Activated naive CD4-positive, alpha-beta T cell treated with anti-CD3 and anti-CD28 coated beads for 36 hours (primary cell): ENCODE measurements around the gene TGIF2. TPM values are rescaled to one million over a fixed set of nuclear protein-coding genes. Genes with fewer than 3 reads are reported as not detected.

Experiments
- CTCF ChIA-PET: fragments of 350-600 bp; sonication (Branson Sonifier 250); formaldehyde crosslinking; loops from one replicate; lab custom pipeline; 2021; ENCODE audit warnings: antibody characterized with exemption; lab: Charles Lee
- DNase-seq: peaks from one replicate; pipeline ENCODE4 v3.0.0-alpha.2; 2020
- H3K27ac Mint-ChIP-seq: one replicate; pipeline ENCODE4 v1.8.0; 2021; ENCODE audit warnings: mild to moderate bottlenecking, mixed read lengths
- H3K27me3 Mint-ChIP-seq: one replicate; pipeline ENCODE4 v1.8.0; 2021; ENCODE audit warnings: low read depth, mixed read lengths
- H3K36me3 Mint-ChIP-seq: one replicate; pipeline ENCODE4 v1.8.0; 2021; ENCODE audit warnings: low read depth, mixed read lengths
- H3K4me1 Mint-ChIP-seq: one replicate; pipeline ENCODE4 v1.8.0; 2021; ENCODE audit warnings: low read depth, mixed read lengths
- H3K4me3 Mint-ChIP-seq: one replicate; pipeline ENCODE4 v1.8.0; 2021; ENCODE audit warnings: mild to moderate bottlenecking, moderate library complexity, mixed read lengths
- H3K9me3 Mint-ChIP-seq: one replicate; pipeline ENCODE4 v1.8.0; 2021; ENCODE audit warnings: mixed read lengths
- intact Hi-C: fragments of 100-400 bp; cut with micrococcal nuclease; formaldehyde crosslinking; loops from one replicate; pipeline ENCODE4 v1.15.1; 2023
- total RNA-seq, 2 experiments: library from RNA; stranded (reverse); gene quantifications; one replicate each; pipeline ENCODE4 v1.2.3, GENCODE V29; 2021

The TGIF2 gene
- total RNA-seq, 2 experiments from 2014 or later = 32.2 to 33.6 TPM

DNA sequence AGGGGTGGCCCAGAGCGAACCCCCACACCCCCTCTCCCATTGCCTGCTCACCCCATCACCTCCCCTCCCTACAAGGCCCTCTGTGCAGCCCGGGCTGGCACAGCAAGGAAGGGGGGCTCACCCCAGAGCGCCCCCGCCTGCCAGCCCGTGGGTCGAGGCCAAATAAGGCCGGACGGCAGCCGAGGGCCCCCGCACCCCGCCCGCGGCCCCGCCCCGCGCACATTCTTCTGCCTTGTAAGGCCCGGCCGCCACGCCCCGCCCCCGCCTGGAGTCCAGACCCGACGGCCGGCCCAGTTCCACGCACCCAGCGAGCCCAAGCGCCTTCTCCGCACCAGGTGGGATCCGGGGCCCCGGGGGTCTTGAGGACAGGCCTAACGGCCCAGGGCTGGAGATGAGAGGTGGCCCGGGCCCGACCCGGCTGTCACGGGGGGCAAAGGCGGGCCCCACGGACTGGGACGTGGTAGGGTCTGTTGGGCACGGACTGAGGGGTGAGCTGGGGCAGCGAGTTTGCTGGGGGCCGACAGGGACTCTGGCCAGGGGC is 32.1 kb upstream of the TGIF2 start, which contains the start of gene MYL9:
Gene MYL9 (plus strand): TSS at position 293 of the 541 bp plus-strand sequence. CDS start 3,366 bp downstream, outside the sequence.
- CTCF ChIA-PET = interaction anchor here (0.5 kb wide), 1 partner anchor 11 kb away, joined by 3 read pairs; no protein-coding TSS in a partner anchor
- H3K27ac Mint-ChIP-seq = no peak within 1 kb of the TSS
- DNase-seq = no peak
- no peaks in the 10 kb centered on the region for H3K36me3 Mint-ChIP-seq
- no peak within 1 kb of the TSS for H3K4me3 Mint-ChIP-seq
- intact Hi-C loops = no loop called here
- H3K4me1 Mint-ChIP-seq = no peaks in the 10 kb centered on the region
- H3K27me3 Mint-ChIP-seq = peaks cover 3% of the 10 kb centered on the region
- no peaks in the 10 kb centered on the region for H3K9me3 Mint-ChIP-seq

DNA sequence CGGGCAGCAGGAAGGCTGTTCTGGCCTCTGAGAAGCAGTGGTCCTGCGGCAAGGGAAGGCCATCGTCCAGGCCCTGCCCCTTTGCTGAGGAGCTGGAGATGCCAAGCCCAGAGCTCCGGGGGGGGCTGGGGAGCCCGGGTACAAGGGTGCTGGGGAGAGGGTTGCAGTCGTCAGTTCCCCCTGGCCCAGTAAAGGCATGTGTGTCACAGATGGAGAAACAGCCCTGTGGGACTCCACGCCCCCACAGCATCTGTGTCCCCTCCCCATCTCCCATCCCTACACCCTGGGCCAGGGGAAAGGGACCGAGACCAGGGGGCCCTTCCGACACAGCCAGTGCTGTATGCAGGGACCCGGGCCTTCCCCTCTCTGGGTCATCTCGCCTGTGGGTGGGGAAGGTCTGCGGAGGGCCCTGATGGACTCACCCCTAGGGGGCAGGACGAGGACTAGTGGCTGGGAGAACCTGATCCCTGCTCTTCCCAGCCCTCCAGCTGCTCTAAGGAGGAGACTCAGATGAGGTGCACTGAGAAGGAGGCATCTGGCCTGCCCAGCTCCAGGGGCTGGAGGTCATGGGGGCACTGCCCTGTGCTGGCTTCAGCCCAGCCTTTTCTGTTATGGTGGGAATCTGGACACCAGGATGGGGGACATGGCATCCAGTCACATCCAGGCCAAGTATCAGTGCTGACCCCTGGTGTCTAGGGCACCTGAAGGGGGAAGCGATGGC is 31.5 kb upstream of the TGIF2 start:
- Mint-ChIP-seq H3K4me3 (no peak overlapping the region), H3K9me3 (no peaks in the 10 kb centered on the region), H3K27ac (no peak overlapping the region), H3K27me3 (peaks cover 3% of the 10 kb centered on the region), H3K4me1 (no peaks in the 10 kb centered on the region), H3K36me3 (no peaks in the 10 kb centered on the region)
- intact Hi-C loops = no loop called here
- no peak for DNase-seq
- CTCF ChIA-PET = interaction anchor here (0.5 kb wide), 1 partner anchor 11 kb away, joined by 3 read pairs; no protein-coding TSS in a partner anchor

DNA sequence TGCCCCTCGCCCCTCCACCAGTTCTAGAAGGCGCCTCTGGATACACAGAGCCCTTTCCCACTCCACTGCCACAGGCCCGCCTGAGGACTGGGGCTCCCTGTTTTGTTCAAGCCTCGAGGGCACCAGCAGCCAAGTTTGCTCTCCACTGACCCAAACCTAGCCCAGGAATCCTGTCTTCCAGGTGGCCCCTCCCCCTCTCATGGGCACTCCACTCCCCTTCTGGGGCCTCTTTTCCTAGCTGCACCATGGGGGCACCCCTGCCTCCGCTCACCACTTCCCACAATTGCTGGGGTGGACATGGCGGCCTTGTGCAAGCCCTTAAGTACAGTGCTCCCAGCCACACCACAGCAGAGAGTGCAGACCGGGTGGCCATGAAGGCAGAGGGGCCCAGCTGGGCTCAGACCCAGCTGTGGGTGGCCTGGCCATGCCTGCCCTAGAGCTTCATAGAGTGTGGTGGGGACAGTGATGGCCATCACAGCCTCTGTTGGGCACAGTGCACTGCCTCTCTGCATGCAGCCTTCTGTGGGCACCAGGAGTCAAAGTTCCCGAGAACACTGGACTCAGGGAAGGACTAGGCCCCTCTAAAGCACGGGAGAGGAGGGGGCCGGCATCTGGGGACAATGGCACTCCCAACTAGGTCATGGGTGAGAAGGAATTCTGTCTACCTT is 30.7 kb upstream of the TGIF2 start:
- no peak for DNase-seq
- Mint-ChIP-seq H3K27me3 (peaks cover 3% of the 10 kb centered on the region), H3K27ac (no peak overlapping the region), H3K36me3 (no peaks in the 10 kb centered on the region), H3K4me3 (no peak overlapping the region), H3K4me1 (no peaks in the 10 kb centered on the region), H3K9me3 (no peaks in the 10 kb centered on the region)
- intact Hi-C loops = no loop called here
- CTCF ChIA-PET = no interaction called here

DNA sequence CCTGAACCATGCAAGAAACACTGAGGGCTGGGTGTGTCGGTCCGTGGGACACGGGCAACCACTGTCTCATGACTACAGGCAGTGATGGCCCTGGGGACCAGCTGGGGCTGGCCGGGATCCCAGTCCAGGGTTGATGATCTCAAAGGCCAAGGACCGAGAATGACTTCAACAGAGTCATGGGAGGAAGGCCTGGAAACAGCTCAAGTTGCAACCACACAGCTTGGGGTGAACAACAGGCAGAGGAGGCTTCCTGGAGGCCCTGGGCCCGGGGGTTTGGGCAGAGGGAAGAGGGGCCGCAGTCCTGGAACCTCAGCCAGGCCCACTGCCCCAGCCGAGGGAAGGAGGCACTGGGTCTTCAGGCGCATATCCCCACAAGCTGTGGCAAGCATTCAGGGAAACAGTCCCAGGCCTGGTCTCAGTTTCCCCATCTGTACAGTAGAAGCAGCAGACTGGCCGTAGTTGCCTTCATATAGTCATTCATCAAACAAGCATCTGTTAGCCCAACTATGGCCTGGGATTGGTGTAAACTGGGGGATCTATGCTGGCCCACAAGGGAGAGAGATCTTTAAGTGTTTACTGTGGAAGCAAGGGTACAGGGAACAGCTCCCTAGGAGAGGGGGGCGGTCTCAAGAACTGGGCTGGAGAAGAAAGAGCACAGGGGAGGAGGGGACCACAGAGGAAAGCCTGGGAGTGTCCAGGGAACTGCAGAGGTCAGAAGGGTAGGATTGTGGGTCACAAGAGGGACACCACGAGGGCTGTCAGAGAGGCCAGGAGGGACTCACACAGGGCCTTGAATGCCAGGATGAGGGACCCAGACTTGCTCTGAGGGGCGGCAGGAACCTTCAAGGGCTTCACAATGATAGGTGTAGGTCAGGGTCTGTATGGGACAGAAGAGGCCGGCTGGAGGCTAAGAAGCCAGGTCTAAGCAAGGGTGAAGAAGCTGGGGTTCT is 29.9 kb upstream of the TGIF2 start:
- H3K36me3 Mint-ChIP-seq = no peaks in the 10 kb centered on the region
- no peak overlapping the region for H3K4me3 Mint-ChIP-seq
- CTCF ChIA-PET = no interaction called here
- peaks cover 3% of the 10 kb centered on the region for H3K27me3 Mint-ChIP-seq
- DNase-seq = no peak
- intact Hi-C loops = no loop called here
- H3K9me3 Mint-ChIP-seq = no peaks in the 10 kb centered on the region
- no peaks in the 10 kb centered on the region for H3K4me1 Mint-ChIP-seq
- H3K27ac Mint-ChIP-seq = no peak overlapping the region

GRCh38 chr20:36544134-36545018 is 29.0 kb upstream of the TGIF2 start:
- Mint-ChIP-seq H3K36me3 (no peaks in the 10 kb centered on the region), H3K27me3 (peaks cover 3% of the 10 kb centered on the region), H3K4me3 (no peak overlapping the region), H3K9me3 (no peaks in the 10 kb centered on the region), H3K4me1 (no peaks in the 10 kb centered on the region), H3K27ac (no peak overlapping the region)
- DNase-seq = no peak
- intact Hi-C loops = no loop called here
- CTCF ChIA-PET = interaction anchor here (0.7 kb wide), 1 partner anchor 349 kb away, joined by 3 read pairs; no protein-coding TSS in a partner anchor

DNA sequence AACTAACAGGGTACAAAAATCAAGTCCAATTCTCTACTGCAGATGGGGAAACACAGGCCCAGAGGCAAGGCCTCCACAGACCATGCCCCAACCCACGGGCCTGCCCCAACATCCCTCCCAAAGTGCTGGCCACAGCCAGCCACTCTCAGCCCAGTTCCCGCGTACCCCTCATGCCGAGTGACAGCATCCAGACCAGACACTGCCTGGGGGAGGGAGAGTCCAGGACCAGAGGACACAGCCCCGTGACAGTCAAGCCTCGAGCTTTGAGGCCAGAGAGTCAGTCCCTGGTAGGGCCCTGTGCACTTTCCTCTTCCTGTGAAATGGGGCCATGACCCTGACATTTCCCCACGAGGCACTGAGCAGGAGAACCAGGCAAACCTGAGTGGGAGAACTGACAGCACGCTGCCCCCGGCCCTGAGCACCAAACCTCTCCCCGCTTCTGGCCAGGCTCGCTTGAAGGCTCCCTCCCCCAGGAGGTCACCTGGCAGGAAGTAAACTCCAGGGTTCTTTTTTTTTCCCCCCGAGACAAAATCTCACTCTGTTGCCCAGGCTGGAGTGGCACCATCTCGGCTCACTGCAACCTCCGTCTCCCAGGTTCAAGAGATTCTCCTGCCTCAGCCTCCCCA is 27.2 kb upstream of the TGIF2 start:
- DNase-seq = no peak
- Mint-ChIP-seq H3K27me3 (no peaks in the 10 kb centered on the region), H3K4me3 (no peak overlapping the region), H3K4me1 (no peaks in the 10 kb centered on the region), H3K27ac (no peak overlapping the region), H3K36me3 (no peaks in the 10 kb centered on the region), H3K9me3 (no peaks in the 10 kb centered on the region)
- intact Hi-C loops = no loop called here
- CTCF ChIA-PET = no interaction called here

DNA sequence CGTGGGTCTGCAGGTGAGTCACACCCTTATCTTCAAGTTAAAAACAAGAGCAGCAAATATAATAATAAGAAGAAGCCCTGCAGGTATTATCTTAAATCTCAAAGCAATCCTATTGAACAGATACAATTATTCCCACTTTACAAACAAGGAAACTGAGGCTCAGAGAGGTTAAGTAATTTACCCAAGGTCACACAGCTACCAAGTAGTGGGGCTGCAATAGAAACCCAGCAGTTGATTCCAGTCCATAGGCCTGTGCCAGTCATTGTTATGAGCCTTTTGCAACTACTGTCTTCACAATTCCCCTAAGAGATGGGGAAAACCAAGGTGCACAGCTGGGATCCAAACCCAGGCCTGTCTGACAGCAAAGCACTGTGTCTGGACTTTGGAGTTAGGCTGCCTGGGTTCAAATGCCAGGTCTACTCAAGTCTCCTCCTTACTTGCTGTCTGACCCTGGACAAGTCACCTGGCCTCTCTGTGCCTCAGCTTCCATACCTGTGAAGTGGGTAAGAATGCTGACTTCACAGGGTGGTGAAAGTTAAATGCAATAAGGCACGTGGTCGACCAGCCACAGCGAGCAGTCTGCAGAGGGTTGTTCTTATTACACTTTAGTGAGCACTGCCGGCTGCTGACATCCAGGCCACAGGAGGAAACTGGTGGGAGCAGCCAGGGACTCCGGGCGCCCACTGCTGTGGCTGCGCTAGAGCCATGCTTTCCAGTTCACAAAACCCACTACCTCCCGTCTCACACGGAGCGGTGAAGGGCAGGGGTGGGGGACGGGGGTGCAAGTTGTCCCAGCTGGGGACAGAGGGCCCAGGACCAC is 26.0 kb upstream of the TGIF2 start:
- Mint-ChIP-seq H3K4me3 (no peak overlapping the region), H3K9me3 (no peaks in the 10 kb centered on the region), H3K4me1 (no peaks in the 10 kb centered on the region), H3K27ac (no peak overlapping the region), H3K36me3 (no peaks in the 10 kb centered on the region), H3K27me3 (no peaks in the 10 kb centered on the region)
- intact Hi-C loops = no loop called here
- no peak for DNase-seq
- CTCF ChIA-PET = interaction anchor here (0.5 kb wide), 1 partner anchor 317 kb away, joined by 3 read pairs; no protein-coding TSS in a partner anchor

DNA sequence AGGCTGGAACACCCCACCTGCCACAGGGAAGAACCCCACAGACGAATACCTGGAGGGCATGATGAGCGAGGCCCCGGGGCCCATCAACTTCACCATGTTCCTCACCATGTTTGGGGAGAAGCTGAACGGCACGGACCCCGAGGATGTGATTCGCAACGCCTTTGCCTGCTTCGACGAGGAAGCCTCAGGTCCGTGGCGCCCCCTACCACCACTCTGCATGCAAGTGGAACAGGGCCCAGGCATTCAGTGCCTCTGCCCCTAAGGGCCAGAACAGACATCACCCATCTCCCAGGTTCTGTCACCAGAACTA is 25.4 kb upstream of the TGIF2 start:
- intact Hi-C loops = no loop called here
- DNase-seq = no peak

DNA sequence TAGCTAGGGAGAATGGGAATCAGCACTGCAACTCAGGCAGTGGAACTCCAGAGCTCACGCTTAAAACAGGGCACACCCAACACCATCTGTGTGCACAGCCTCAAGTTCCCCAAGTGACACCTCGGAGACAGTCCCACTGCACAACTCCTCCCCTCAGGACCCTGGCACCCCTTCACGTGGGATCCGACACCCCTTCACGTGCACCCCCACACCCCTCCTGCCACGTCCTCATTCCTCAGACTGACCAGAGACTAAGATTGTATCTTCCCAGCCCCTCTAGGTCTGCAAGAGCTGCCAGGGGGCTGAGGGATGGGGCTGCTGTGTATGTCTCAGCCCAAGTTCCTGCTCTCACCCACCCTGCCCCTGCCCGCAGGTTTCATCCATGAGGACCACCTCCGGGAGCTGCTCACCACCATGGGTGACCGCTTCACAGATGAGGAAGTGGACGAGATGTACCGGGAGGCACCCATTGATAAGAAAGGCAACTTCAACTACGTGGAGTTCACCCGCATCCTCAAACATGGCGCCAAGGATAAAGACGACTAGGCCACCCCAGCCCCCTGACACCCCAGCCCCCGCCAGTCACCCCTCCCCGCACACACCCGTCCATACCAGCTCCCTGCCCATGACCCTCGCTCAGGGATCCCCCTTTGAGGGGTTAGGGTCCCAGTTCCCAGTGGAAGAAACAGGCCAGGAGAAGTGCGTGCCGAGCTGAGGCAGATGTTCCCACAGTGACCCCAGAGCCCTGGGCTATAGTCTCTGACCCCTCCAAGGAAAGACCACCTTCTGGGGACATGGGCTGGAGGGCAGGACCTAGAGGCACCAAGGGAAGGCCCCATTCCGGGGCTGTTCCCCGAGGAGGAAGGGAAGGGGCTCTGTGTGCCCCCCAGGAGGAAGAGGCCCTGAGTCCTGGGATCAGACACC is 24.4 kb upstream of the TGIF2 start:
- Mint-ChIP-seq H3K27me3 (no peaks in the 10 kb centered on the region), H3K36me3 (no peaks in the 10 kb centered on the region), H3K4me1 (no peaks in the 10 kb centered on the region), H3K9me3 (no peaks in the 10 kb centered on the region), H3K4me3 (no peak overlapping the region), H3K27ac (no peak overlapping the region)
- CTCF ChIA-PET = interaction anchor here (0.9 kb wide), 1 partner anchor 57 kb away, joined by 4 read pairs; the partner anchor contains the start of gene RAB5IF
- intact Hi-C loops = no loop called here
- no peak for DNase-seq

More for the DNA sequence above, 25.4 kb upstream of the TGIF2 start:
- CTCF ChIA-PET = interaction anchor here (0.5 to 0.9 kb wide), 2 partner anchors 58 to 318 kb away, joined by 3 to 4 read pairs; partner anchors contain the start of gene RAB5IF
- no peaks in the 10 kb centered on the region for H3K36me3 Mint-ChIP-seq
- no peaks in the 10 kb centered on the region for H3K9me3 Mint-ChIP-seq
- H3K4me3 Mint-ChIP-seq = no peak overlapping the region
- H3K27ac Mint-ChIP-seq = no peak overlapping the region
- H3K4me1 Mint-ChIP-seq = no peaks in the 10 kb centered on the region
- H3K27me3 Mint-ChIP-seq = no peaks in the 10 kb centered on the region

DNA sequence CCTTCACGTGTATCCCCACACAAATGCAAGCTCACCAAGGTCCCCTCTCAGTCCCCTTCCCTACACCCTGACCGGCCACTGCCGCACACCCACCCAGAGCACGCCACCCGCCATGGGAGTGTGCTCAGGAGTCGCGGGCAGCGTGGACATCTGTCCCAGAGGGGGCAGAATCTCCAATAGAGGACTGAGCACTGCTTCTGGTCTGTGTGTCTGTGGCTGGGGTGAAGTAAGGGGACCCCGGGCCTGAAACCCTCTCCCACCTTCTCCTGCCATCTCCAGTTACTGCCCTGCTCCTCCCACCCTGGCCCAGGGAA is 23.8 kb upstream of the TGIF2 start:
- H3K27ac Mint-ChIP-seq = no peak overlapping the region

More for the DNA sequence above, 23.8 kb upstream of the TGIF2 start:
- H3K4me1 Mint-ChIP-seq = no peaks in the 10 kb centered on the region
- no peak for DNase-seq
- no peaks in the 10 kb centered on the region for H3K36me3 Mint-ChIP-seq
- no peaks in the 10 kb centered on the region for H3K9me3 Mint-ChIP-seq
- intact Hi-C loops = no loop called here
- no peaks in the 10 kb centered on the region for H3K27me3 Mint-ChIP-seq
- CTCF ChIA-PET = no interaction called here
- H3K4me3 Mint-ChIP-seq = no peak overlapping the region
